Upper lobe of left lung (tissue), 4 donors: ENCODE data around the gene DEFB118.

Experiments used
- POLR2AphosphoS5 ChIP-seq, 2 donors: sonication (generic); formaldehyde crosslinking; IDR thresholded peaks; one replicate each; pipeline ENCODE4 v1.5.1; 2017; ENCODE audit warnings: antibody characterized with exemption in 2 of 2
- TF ChIP-seq, protein P1 (sequence below), 6 experiments: fragments of 450-650 bp in 4 of 6; fragments of 200-600 bp in 2 of 6; sonication (generic) in 2 of 6; IDR thresholded peaks; one replicate each; pipeline ENCODE4 v1.5.1; 2016 to 2019; ENCODE audit warnings: antibody characterized with exemption in 6 of 6

DNA sequence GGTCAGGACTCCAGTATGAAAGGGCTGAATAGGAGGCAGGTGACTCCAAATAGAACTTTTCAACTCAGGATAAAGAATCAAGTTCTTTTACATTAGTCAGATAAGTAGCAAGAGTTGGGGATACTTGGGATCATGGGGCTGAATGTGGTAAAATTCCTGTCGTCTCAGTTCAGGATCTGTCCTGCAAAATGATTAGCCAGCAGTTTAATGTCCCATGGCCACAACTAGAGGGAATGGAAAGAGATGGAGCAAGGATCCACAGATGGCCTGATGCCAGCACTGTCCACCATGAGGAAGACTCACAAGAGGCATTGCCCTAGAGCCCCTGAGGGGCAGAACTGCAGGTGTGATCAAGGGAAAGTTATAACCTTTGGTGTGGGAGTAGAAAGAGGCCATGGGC lies 35.5 kb downstream of the DEFB118 start:
- TF ChIP-seq, protein P1, sequence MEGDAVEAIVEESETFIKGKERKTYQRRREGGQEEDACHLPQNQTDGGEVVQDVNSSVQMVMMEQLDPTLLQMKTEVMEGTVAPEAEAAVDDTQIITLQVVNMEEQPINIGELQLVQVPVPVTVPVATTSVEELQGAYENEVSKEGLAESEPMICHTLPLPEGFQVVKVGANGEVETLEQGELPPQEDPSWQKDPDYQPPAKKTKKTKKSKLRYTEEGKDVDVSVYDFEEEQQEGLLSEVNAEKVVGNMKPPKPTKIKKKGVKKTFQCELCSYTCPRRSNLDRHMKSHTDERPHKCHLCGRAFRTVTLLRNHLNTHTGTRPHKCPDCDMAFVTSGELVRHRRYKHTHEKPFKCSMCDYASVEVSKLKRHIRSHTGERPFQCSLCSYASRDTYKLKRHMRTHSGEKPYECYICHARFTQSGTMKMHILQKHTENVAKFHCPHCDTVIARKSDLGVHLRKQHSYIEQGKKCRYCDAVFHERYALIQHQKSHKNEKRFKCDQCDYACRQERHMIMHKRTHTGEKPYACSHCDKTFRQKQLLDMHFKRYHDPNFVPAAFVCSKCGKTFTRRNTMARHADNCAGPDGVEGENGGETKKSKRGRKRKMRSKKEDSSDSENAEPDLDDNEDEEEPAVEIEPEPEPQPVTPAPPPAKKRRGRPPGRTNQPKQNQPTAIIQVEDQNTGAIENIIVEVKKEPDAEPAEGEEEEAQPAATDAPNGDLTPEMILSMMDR (IDR thresholded peaks at IDR 0.05), result no peak
- TF ChIP-seq POLR2AphosphoS5 (IDR thresholded peaks at IDR 0.05), result no peak
